HepG2 (cell line): Measurements from ENCODE around the gene MAP3K20. TPM values are rescaled to one million over a fixed set of nuclear protein-coding genes. Genes with fewer than 3 reads are reported as not detected.

ENCODE experiments used
- ARNT ChIP-seq: fragments of 450-650 bp; IDR thresholded peaks from 2 replicates; pipeline ENCODE4 v1.6.1; 2017
- EHMT2 ChIP-seq: fragments of 200-600 bp; sonication (generic); IDR thresholded peaks from 2 replicates; pipeline ENCODE4 v1.7.0; 2017; ENCODE audit warnings: antibody characterized with exemption, low read depth, low read length, borderline replicate concordance
- GMEB1 ChIP-seq: sonication (generic); formaldehyde crosslinking; IDR thresholded peaks from 2 replicates; pipeline ENCODE4 v1.5.1; 2020; ENCODE audit warnings: missing genetic modification reagents, mild to moderate bottlenecking, borderline replicate concordance
- HMGXB4 ChIP-seq, 2 experiments: sonication (generic) in 1 of 2; formaldehyde crosslinking in 1 of 2; IDR thresholded peaks; 2 replicates each; pipeline versions ENCODE4 v1.4.0 to v1.6.1; 2018 to 2020; ENCODE audit warnings: missing genetic modification reagents in 2 of 2, borderline replicate concordance in 1 of 2, low read depth in 1 of 2, mild to moderate bottlenecking in 1 of 2, missing biosample characterization in 1 of 2
- KLF12 ChIP-seq: sonication (generic); formaldehyde crosslinking; IDR thresholded peaks from 2 replicates; pipeline ENCODE4 v1.4.0; 2020; ENCODE audit warnings: missing genetic modification reagents, borderline replicate concordance
- MIER3 ChIP-seq: IDR thresholded peaks from 2 replicates; pipeline ENCODE4 v1.6.1; 2016; ENCODE audit warnings: missing compliant biosample characterization, borderline replicate concordance
- NFE2 ChIP-seq: sonication (generic); formaldehyde crosslinking; IDR thresholded peaks from 2 replicates; pipeline ENCODE4 v1.4.0; 2020; ENCODE audit warnings: missing genetic modification reagents
- SALL1 ChIP-seq: sonication (generic); formaldehyde crosslinking; IDR thresholded peaks from 2 replicates; pipeline ENCODE4 v1.8.0; 2022; ENCODE audit warnings: mild to moderate bottlenecking, missing genetic modification reagents
- TEAD3 ChIP-seq: optimal IDR thresholded peaks from 2 replicates; pipeline ENCODE3; 2016; ENCODE audit warnings: borderline replicate concordance
- ZKSCAN8 ChIP-seq: IDR thresholded peaks from 2 replicates; pipeline ENCODE4 v1.6.1; 2016; ENCODE audit warnings: borderline replicate concordance, missing genetic modification reagents, missing compliant biosample characterization
- ZNF580 ChIP-seq: IDR thresholded peaks from 2 replicates; pipeline ENCODE4 v1.6.1; 2016; ENCODE audit warnings: low read depth, borderline replicate concordance
- ZNF781 ChIP-seq: sonication (generic); formaldehyde crosslinking; IDR thresholded peaks from 2 replicates; pipeline ENCODE4 v1.5.1; 2020; ENCODE audit warnings: borderline replicate concordance, mild to moderate bottlenecking, missing genetic modification reagents; ENCODE audit errors: not compliant biosample characterization
- ZZZ3 ChIP-seq: sonication (generic); formaldehyde crosslinking; IDR thresholded peaks from 2 replicates; pipeline ENCODE4 v1.4.0; 2020; ENCODE audit warnings: missing genetic modification reagents, mild to moderate bottlenecking, borderline replicate concordance
- polyA plus RNA-seq, 8 experiments: library from polyadenylated mRNA; depleted of rRNA in 3 of 8; stranded (reverse) in 7 of 8; unstranded in 1 of 8; fragments of >200 nt; fragmentation: Illumina TruSeq in 4 of 8; extraction: Trizol in 4 of 8; gene quantifications; 2 replicates each; pipeline versions ENCODE4 v1.2.1 to v1.2.3, GENCODE V29; 2011 to 2016; ENCODE audit warnings: low read depth in 4 of 8, missing spikeins in 1 of 8, mixed read lengths in 1 of 8; ENCODE audit not compliant: insufficient read depth in 1 of 8
- total RNA-seq, 5 experiments: library from RNA; depleted of rRNA; stranded (reverse); fragments of >200 nt; fragmentation: Illumina TruSeq; extraction: Trizol; gene quantifications; 2 replicates each; pipeline ENCODE4 v1.2.3, GENCODE V29; 2016; ENCODE audit warnings: low read depth in 1 of 5
- TF ChIP-seq, protein P1 (sequence below): IDR thresholded peaks from 2 replicates; pipeline ENCODE4 v1.6.1; 2016; ENCODE audit warnings: control low read depth
- TF ChIP-seq, protein P2 (sequence below): IDR thresholded peaks from 2 replicates; pipeline ENCODE4 v1.6.1; 2012; ENCODE audit warnings: low read depth, low read length, improper control_type of control experiment
- TF ChIP-seq, protein P3 (sequence below): sonication (generic); formaldehyde crosslinking; IDR thresholded peaks from 2 replicates; pipeline ENCODE4; 2020; ENCODE audit warnings: missing genetic modification reagents, mild to moderate bottlenecking, borderline replicate concordance
- TF ChIP-seq, protein P4 (sequence below): sonication (generic); formaldehyde crosslinking; IDR thresholded peaks from 2 replicates; pipeline ENCODE4 v1.8.1; 2023; ENCODE audit warnings: missing genetic modification reagents, mild to moderate bottlenecking, borderline replicate concordance
- TF ChIP-seq, protein P5 (sequence below): sonication (generic); formaldehyde crosslinking; IDR thresholded peaks from 2 replicates; pipeline ENCODE4 v1.4.0; 2020; ENCODE audit warnings: missing genetic modification reagents

Gene MAP3K20
- total and polyA plus RNA-seq, 2 of the 13 experiments (the other 11 are each of a cell fraction or from before 2014, with no cell fraction given) = 5.2 to 13.5 TPM

GRCh38 chr2:173048897-173049661 is 26.6 kb upstream of the MAP3K20 start (continued):
- TF ChIP-seq, protein P1, sequence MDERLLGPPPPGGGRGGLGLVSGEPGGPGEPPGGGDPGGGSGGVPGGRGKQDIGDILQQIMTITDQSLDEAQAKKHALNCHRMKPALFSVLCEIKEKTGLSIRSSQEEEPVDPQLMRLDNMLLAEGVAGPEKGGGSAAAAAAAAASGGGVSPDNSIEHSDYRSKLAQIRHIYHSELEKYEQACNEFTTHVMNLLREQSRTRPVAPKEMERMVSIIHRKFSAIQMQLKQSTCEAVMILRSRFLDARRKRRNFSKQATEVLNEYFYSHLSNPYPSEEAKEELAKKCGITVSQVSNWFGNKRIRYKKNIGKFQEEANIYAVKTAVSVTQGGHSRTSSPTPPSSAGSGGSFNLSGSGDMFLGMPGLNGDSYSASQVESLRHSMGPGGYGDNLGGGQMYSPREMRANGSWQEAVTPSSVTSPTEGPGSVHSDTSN (CRISPR knock-in tag) = no peak
- no peak for TF ChIP-seq ZKSCAN8 (CRISPR knock-in tag)
- TF ChIP-seq, protein P2, sequence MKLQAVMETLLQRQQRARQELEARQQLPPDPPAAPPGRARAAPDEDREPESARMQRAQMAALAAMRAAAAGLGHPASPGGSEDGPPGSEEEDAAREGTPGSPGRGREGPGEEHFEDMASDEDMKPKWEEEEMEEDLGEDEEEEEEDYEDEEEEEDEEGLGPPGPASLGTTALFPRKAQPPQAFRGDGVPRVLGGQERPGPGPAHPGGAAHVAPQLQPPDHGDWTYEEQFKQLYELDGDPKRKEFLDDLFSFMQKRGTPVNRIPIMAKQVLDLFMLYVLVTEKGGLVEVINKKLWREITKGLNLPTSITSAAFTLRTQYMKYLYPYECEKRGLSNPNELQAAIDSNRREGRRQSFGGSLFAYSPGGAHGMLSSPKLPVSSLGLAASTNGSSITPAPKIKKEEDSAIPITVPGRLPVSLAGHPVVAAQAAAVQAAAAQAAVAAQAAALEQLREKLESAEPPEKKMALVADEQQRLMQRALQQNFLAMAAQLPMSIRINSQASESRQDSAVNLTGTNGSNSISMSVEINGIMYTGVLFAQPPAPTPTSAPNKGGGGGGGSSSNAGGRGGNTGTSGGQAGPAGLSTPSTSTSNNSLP = peak; percentile 97
- TF ChIP-seq ZNF580 (CRISPR knock-in tag) = 0 out of 2 replicates have a peak, but pooled peaks have one; percentile 33
- TF ChIP-seq, protein P3, sequence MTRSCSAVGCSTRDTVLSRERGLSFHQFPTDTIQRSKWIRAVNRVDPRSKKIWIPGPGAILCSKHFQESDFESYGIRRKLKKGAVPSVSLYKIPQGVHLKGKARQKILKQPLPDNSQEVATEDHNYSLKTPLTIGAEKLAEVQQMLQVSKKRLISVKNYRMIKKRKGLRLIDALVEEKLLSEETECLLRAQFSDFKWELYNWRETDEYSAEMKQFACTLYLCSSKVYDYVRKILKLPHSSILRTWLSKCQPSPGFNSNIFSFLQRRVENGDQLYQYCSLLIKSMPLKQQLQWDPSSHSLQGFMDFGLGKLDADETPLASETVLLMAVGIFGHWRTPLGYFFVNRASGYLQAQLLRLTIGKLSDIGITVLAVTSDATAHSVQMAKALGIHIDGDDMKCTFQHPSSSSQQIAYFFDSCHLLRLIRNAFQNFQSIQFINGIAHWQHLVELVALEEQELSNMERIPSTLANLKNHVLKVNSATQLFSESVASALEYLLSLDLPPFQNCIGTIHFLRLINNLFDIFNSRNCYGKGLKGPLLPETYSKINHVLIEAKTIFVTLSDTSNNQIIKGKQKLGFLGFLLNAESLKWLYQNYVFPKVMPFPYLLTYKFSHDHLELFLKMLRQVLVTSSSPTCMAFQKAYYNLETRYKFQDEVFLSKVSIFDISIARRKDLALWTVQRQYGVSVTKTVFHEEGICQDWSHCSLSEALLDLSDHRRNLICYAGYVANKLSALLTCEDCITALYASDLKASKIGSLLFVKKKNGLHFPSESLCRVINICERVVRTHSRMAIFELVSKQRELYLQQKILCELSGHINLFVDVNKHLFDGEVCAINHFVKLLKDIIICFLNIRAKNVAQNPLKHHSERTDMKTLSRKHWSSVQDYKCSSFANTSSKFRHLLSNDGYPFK (CRISPR knock-in tag) = no peak
- TF ChIP-seq EHMT2 = peak; percentile 80; the same call in 1 of the 2 replicates
- no peak for TF ChIP-seq HMGXB4 (CRISPR knock-in tag; IDR thresholded peaks at IDR 0.05; ENCODE audit: borderline replicate concordance in 1 of 2, low read depth in 1 of 2)
- no peak for TF ChIP-seq KLF12 (CRISPR knock-in tag)
- TF ChIP-seq TEAD3 = no peak
- TF ChIP-seq, protein P4, sequence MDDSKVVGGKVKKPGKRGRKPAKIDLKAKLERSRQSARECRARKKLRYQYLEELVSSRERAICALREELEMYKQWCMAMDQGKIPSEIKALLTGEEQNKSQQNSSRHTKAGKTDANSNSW (CRISPR knock-in tag) = no peak
- no peak for TF ChIP-seq ZZZ3
- TF ChIP-seq, protein P5, sequence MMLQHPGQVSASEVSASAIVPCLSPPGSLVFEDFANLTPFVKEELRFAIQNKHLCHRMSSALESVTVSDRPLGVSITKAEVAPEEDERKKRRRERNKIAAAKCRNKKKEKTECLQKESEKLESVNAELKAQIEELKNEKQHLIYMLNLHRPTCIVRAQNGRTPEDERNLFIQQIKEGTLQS = peak; percentile 95
- no peak for TF ChIP-seq MIER3
- no peak for TF ChIP-seq SALL1
- no peak for TF ChIP-seq ZNF781
- no peak for TF ChIP-seq ARNT
- no peak for TF ChIP-seq GMEB1
- no peak for TF ChIP-seq NFE2
